HG02885 (cell line): ENCODE data around the gene CADM1.

Experiments used
- ATAC-seq: cut with Tn5 transposase; IDR thresholded peaks from one replicate; pipeline ENCODE4 v1.9.1; 2021; ENCODE audit warnings: mild to moderate bottlenecking; ENCODE audit not compliant: unreplicated experiment, poor library complexity

The CADM1 gene

GRCh38 chr11:115222863-115223530, 281.2 kb downstream of the CADM1 start:
- peak; percentile 20 for ATAC-seq

DNA sequence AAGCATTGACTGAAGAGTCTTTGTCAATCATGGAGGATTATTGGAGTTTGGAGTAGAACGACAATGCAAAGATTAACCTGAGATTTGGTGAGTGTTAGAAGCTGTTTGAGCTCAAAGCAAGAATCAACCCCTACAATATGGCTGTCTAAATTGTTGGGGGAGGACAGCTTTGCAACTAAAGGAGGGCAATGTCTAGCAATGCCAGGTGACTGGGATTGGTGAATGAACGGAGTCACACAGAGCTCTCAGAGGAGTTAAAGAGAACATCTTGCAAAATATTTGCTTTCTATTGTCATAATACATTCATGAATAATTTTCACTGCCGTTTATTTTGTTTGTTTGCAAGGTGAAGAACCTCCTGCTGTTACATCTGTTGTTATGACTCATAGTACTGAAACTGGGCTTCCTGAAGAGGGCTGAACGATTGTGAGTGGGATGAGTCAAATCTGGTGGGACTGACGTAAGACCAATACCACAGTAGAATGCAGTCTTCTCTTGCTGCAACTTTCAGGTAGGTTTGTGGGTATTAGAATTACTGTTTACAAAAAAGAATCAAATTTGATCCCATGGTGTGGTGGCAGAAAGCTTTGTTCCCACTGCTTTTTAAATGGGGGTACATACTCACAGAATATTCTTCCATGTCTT, 281.9 kb downstream of the CADM1 start:
- peak; percentile 97 for ATAC-seq

GRCh38 chr11:115221461-115222069, 282.6 kb downstream of the CADM1 start:
- peak; percentile 38 for ATAC-seq

DNA sequence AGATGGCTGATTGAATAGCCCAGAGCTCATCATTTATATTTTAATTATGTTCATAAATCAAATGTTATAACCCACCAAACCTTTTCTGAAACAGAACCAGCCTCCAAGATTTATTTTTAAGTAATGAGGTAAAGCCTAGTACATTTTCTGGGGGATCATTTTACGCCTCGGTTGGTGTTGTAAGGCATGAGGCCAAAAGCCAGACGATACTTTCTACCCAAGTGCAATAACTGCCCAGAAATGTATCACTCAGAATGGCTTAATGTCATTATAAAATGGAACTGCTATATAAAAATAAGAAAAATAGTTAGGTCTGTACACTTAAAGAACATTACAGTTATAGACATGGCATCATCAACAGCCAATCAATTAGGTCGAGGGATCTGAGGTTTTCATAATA, 283.3 kb downstream of the CADM1 start:
- ATAC-seq, result no peak

DNA sequence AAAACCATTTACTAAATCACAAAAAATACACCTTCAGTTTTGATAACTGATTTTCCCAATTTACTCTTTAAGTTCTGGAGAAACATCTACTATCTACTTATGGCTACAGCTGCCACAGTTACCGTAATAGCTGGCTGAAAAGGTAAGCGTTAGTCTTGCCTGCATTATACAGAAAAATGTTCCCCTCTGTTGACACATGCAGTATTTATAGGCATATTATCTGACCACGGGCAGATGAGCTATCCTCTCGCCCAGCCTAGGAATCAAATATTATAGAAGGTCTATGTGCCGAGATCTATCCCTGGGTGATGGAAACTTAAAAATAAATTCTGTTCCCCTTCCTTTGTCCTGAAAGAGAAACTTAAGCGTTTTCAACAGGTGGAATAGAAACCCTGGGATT, 283.8 kb downstream of the CADM1 start:
- ATAC-seq, result no peak

GRCh38 chr11:115219376-115219775, 284.8 kb downstream of the CADM1 start:
- no peak for ATAC-seq

GRCh38 chr11:115217726-115218311, 286.4 kb downstream of the CADM1 start:
- no peak for ATAC-seq

DNA sequence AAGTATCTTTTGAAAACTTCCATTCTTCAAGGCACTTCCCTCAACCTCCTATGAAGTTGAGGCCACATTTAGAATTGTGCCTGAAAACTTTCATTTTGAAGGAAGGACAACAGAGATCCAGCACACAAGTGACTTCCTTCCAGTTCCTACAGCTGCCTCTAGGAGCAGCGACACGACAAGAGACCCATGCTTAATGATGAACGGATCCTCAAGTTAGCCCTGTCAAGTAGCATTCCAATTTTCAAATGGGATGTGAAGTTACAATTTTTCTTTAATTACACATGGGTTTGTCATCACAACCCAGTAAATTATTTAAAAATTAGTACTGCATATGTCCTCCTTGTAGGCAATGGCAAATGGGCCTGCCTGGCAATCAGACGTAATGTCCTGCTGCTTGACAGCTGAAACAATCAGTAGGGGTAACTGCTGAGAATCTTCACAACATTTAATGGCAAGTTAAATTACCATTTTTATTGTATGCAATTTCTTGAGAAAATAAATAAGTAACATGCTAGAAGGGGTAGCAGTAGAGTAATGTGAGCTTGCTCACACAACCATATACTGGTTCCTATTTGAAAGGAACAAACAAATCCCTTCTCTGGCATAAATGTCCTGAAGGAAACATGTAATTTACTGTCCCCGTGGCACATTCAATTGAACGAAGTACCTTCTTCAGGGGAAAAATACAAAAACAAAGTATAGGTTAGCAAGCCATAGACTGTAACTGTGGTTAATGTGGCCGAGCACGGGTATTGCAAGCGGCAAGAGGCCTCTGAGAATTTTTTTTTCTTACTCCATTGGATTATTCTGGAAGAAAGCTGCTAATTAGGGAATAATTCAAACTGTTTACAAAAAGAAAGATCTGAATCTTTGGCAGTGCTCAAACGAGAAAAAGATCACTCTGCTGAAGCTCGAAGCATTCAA, 288.3 kb downstream of the CADM1 start:
- ATAC-seq, result no peak

DNA sequence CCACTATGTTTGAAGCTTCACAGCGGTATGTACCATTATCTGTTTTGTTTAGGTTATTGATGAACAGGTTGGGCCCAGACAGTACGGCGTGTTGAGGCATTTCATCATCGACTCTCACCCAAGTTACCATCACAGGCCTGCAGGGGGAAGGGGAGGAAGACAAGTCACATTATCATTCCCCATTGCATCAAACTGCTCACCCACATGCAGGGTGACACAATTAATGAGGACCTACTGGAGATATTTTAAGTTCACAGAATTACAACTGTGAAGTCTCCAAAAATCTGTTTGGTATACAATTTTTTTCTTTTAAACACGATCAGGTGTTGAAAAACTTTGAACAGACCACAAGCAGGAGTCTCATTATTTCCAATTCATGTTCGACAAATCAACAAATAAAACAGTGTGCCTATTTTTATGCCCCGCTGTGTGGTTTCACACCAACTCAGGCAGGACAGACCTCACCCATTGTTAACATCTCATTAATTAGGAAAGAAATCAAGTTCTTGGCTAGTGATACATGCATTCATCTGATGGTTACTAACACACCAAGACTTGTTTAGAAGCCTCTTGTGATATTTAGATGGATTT, 289.5 kb downstream of the CADM1 start:
- ATAC-seq, result no peak

GRCh38 chr11:115213007-115213406, 291.2 kb downstream of the CADM1 start:
- ATAC-seq, result no peak

DNA sequence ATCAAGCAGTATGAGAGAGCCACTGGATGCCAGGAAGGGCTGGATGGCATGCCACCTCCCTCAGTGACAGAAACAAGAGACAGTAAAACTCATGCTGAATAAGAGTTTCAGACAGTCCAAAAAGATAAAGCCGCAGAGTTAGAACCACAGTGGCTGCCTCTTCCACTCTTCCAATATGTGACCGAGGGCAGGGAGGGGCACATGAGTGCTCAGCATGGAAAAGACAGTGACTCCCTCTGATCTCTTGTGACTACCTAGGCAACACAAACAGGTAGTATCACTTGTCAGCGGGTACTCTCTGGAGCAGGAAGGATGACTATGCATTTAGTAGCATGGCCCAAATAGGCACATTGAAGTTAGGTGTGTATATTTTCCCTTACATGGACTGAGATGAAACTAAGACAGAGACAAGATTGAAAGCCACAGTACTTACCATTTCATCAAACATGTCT, 295.4 kb downstream of the CADM1 start:
- ATAC-seq, result no peak

- no peak for ATAC-seq
These were observed 296.3 kb downstream of the CADM1 start for GRCh38 chr11:115207916-115208315.

DNA sequence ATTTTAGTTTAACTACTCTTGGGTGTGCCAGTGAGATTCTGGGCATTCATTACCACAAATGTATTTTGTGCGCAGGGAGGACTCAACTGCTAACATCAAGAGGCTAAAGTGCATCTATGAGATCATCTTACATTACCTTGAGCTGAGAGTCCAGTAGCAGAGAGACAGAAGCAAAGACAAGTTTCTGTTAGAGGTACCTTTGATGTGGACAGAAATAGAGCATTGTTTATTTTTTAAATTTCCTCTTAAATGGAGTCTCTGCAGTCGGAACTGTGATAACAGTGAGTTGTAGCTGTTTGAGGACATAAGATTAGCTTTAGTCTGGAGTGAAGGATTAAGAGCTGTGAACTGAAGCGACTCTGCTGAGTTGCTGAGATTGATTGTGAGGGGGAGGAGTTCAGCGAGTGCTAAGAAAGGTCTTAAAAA, 297.0 kb downstream of the CADM1 start:
- ATAC-seq, result no peak

- no peak for ATAC-seq
These were observed 297.7 kb downstream of the CADM1 start for GRCh38 chr11:115206365-115207022.

DNA sequence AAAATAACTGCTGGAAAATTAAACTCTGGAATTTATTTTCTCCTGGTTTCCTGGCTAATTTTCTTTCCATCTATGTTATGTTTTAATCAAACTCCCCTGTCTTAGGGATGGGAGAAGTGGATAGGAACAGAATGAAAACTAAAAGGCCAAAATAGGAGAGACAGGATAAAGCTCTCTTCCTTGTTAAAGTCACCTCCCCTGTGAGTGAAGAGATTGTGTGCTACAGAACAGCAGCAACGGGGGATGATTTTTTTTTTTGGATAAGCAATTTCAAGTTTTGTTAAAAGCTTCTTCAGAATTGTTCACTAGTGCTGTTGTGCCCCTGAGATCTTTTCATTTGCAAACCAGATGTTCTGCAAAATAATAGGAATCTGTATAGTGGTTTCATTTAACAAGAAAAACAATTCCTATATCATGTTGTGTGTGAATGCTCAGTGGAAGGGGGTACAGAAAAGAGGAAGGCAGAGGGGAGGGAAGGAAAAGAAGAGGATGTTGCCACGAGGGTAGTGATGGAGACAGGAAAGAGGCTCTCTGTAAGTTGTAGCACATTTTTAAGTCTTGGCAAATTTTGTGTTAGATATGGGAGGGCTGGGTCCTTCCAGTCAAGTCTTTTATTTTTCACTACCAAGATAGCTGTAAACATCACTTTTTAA, 301.2 kb downstream of the CADM1 start:
- no peak for ATAC-seq

GRCh38 chr11:115202074-115202473, 302.1 kb downstream of the CADM1 start:
- ATAC-seq, result no peak

GRCh38 chr11:115201111-115201792, 303.0 kb downstream of the CADM1 start:
- ATAC-seq, result no peak

GRCh38 chr11:115199481-115200069, 304.6 kb downstream of the CADM1 start:
- ATAC-seq, result no peak
